Stimulated activated CD8-positive, alpha-beta memory T cell treated with anti-CD3 and anti-CD28 coated beads, Interleukin-4, amount 100 ng/mL, for 48 hours (primary cell): ENCODE measurements around the gene TNRC6B.
"Not testable (repeated sequence)": the region's sequence is repeated elsewhere in the genome, so short reads cannot be mapped to it uniquely, and the experiment has no call there.

Experiments
- DNase-seq: peaks from one replicate; pipeline ENCODE4 v3.0.0-alpha.2; 2020

TNRC6B gene

GRCh38 chr22:40182231-40182835, 4.6 kb downstream of the TNRC6B start:
- DNase-seq = no peak

GRCh38 chr22:40183029-40183581, 5.4 kb downstream of the TNRC6B start:
- no peak for DNase-seq

- not testable (repeated sequence) for DNase-seq
These were observed 5.9 kb downstream of the TNRC6B start for GRCh38 chr22:40183603-40184002.

GRCh38 chr22:40187389-40187788, 9.7 kb downstream of the TNRC6B start:
- DNase-seq = no peak

GRCh38 chr22:40189997-40190396, 12.3 kb downstream of the TNRC6B start:
- DNase-seq = no peak

- DNase-seq = no peak
These were observed 12.8 kb downstream of the TNRC6B start for GRCh38 chr22:40190501-40190900.

- DNase-seq = no peak
These were observed 16.0 kb downstream of the TNRC6B start for GRCh38 chr22:40193429-40194421.

GRCh38 chr22:40194656-40195055, 16.9 kb downstream of the TNRC6B start:
- DNase-seq = no peak

- DNase-seq = peak; percentile 47
These were observed 19.1 kb downstream of the TNRC6B start for GRCh38 chr22:40196628-40197360.

GRCh38 chr22:40197421-40197820, 19.7 kb downstream of the TNRC6B start:
- not testable (repeated sequence) for DNase-seq

GRCh38 chr22:40198733-40199132, 21.0 kb downstream of the TNRC6B start:
- no peak for DNase-seq

GRCh38 chr22:40199223-40199622, 21.5 kb downstream of the TNRC6B start:
- DNase-seq = no peak

GRCh38 chr22:40199852-40200251, 22.1 kb downstream of the TNRC6B start:
- DNase-seq = no peak

- DNase-seq = peak; percentile 32
These were observed 23.2 kb downstream of the TNRC6B start for GRCh38 chr22:40200795-40201530.

GRCh38 chr22:40202225-40202944, 24.7 kb downstream of the TNRC6B start:
- DNase-seq = no peak

- DNase-seq = no peak
These were observed 25.8 kb downstream of the TNRC6B start for GRCh38 chr22:40203572-40203971.

GRCh38 chr22:40204321-40205116, 26.8 kb downstream of the TNRC6B start:
- no peak for DNase-seq

GRCh38 chr22:40206561-40206960, 28.8 kb downstream of the TNRC6B start:
- DNase-seq = no peak

- DNase-seq = no peak
These were observed 33.1 kb downstream of the TNRC6B start for GRCh38 chr22:40210818-40211217.

- DNase-seq = no peak
These were observed 33.8 kb downstream of the TNRC6B start for GRCh38 chr22:40211476-40212054.
